ENCODE results near the gene OR2AT4. TPM values are rescaled to one million over a fixed set of nuclear protein-coding genes. Genes with fewer than 3 reads are reported as not detected.
"Not testable (repeated sequence)": the region's sequence is repeated elsewhere in the genome, so short reads cannot be mapped to it uniquely, and the experiment has no call there.

Gene OR2AT4
- total RNA-seq, 3 donors from 2014 or later = not detected

DNA sequence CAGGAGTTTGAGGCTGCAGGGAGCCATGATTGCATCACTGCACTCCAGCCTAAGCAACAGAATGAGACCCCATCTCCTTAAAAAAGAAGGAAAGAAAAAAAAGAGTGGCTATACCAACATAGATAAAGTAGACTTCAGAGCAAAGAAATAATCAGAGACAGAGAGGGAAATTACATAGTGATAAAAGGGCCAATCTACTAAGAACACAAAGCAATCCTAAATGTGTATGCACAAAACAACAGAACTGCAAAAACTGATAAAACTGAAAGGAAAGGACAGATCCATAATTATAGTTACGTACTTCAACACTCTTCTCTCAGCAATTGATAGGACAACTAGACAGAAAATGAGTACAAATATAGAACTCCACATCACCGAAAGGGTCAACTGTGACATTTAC, 17.8 kb upstream of the OR2AT4 start:
- no peaks in the 10 kb centered on the region for H3K27me3 ChIP-seq
- H3K36me3 ChIP-seq = no peaks in the 10 kb centered on the region
- DNase-seq (ENCODE audit: low spot score in 2 of 2) = no peak
- no peak overlapping the region for H3K4me3 ChIP-seq
- no peaks in the 10 kb centered on the region for H3K4me1 ChIP-seq
- no peak overlapping the region for H3K27ac ChIP-seq
- TF ChIP-seq POLR2AphosphoS5 (IDR thresholded peaks at IDR 0.05) (no peak), POLR2A (IDR thresholded peaks at IDR 0.05) (no peak), CTCF (IDR thresholded peaks at IDR 0.05) (no peak)
- H3K9me3 ChIP-seq = peaks cover 0 to 21% of the 10 kb centered on the region in 2 donors
- intact Hi-C loops (cut with DNase I; ENCODE audit: low total_unique reads) = no loop called here

DNA sequence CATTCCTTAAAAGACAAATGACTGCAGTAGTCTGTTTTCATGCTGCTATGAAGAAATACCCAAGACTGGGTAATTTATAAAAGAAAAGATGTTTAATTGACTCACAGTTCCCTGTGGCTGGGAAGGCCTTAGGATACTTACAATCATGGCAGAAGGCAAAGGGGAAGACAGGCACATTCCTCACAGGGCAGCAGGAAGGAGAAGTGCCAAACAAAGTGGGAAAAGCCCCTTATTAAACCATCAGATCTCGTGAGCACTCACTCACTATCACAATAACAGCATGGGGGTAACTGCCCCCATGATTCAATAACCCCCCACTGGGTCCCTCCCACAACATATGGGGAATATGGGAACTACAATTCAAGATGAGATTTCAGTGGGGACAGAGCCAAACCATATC, 16.4 kb upstream of the OR2AT4 start:
- DNase-seq (ENCODE audit: low spot score in 2 of 2) = no peak
- H3K27ac ChIP-seq = no peak overlapping the region
- no peaks in the 10 kb centered on the region for H3K4me1 ChIP-seq
- intact Hi-C loops (cut with DNase I; ENCODE audit: low total_unique reads) = no loop called here
- no peak overlapping the region for H3K4me3 ChIP-seq
- H3K9me3 ChIP-seq = peaks cover 0 to 10% of the 10 kb centered on the region in 2 donors
- no peaks in the 10 kb centered on the region for H3K27me3 ChIP-seq
- no peaks in the 10 kb centered on the region for H3K36me3 ChIP-seq
- no peak for TF ChIP-seq CTCF (IDR thresholded peaks at IDR 0.05)
- TF ChIP-seq POLR2A (IDR thresholded peaks at IDR 0.05) = no peak
- TF ChIP-seq POLR2AphosphoS5 (IDR thresholded peaks at IDR 0.05) = no peak

DNA sequence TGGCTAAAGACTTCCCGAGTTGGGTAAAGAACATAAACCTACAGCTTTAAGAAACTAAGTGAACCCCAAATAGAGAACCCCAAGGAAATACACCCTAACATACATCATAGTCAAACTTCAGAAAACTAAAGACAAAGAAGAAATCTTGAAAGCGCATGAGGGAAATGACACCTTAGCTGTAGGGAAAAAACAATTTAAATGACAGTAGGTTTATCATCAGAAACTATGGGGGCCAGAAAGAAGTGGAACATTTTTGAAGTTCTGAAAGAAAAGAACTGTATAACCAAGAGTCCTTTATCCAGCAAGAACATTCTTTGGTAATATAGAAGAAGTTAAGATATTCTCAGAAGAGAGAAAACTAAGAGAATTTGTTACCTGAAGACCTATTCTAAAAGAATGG, 15.5 kb upstream of the OR2AT4 start:
- H3K4me1 ChIP-seq = no peaks in the 10 kb centered on the region
- no peak overlapping the region for H3K4me3 ChIP-seq
- no peak overlapping the region for H3K27ac ChIP-seq
- intact Hi-C loops (cut with DNase I; ENCODE audit: low total_unique reads) = no loop called here
- TF ChIP-seq POLR2AphosphoS5 (IDR thresholded peaks at IDR 0.05) (no peak), CTCF (IDR thresholded peaks at IDR 0.05) (no peak), POLR2A (IDR thresholded peaks at IDR 0.05) (no peak)
- peaks cover 0 to 10% of the 10 kb centered on the region in 2 donors for H3K9me3 ChIP-seq
- H3K27me3 ChIP-seq = no peaks in the 10 kb centered on the region
- no peaks in the 10 kb centered on the region for H3K36me3 ChIP-seq
- no peak for DNase-seq (ENCODE audit: low spot score in 2 of 2)

DNA sequence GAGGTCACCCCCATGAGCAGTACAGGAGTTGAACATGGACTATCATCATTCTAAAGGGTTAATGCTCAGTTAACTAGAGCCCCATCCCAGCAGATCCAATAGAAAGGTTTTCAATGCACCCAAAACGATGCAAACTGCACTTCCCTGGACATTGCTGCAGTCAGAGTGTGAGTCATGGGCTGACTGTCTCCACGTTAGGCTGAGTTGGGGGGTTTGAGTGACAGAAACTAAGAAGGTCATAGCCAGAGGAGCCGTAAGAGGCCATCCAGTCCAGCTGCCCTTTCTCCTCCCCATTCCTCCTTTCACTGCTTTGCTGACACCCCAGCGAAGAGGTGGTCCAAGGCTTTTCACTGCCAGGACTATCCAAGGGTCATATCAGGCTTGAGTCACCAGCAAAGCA, 10.5 kb upstream of the OR2AT4 start:
- Histone ChIP-seq H3K4me1 (no peaks in the 10 kb centered on the region), H3K27ac (no peak overlapping the region), H3K9me3 (peaks cover 0 to under 1% of the 10 kb centered on the region in 2 donors), H3K36me3 (no peaks in the 10 kb centered on the region), H3K27me3 (no peaks in the 10 kb centered on the region), H3K4me3 (no peak overlapping the region)
- no peak for DNase-seq (ENCODE audit: low spot score in 2 of 2)
- intact Hi-C loops (cut with DNase I; ENCODE audit: low total_unique reads) = no loop called here
- no peak for TF ChIP-seq POLR2AphosphoS5 (IDR thresholded peaks at IDR 0.05)
- TF ChIP-seq POLR2A (IDR thresholded peaks at IDR 0.05) = no peak
- no peak for TF ChIP-seq CTCF (IDR thresholded peaks at IDR 0.05)

DNA sequence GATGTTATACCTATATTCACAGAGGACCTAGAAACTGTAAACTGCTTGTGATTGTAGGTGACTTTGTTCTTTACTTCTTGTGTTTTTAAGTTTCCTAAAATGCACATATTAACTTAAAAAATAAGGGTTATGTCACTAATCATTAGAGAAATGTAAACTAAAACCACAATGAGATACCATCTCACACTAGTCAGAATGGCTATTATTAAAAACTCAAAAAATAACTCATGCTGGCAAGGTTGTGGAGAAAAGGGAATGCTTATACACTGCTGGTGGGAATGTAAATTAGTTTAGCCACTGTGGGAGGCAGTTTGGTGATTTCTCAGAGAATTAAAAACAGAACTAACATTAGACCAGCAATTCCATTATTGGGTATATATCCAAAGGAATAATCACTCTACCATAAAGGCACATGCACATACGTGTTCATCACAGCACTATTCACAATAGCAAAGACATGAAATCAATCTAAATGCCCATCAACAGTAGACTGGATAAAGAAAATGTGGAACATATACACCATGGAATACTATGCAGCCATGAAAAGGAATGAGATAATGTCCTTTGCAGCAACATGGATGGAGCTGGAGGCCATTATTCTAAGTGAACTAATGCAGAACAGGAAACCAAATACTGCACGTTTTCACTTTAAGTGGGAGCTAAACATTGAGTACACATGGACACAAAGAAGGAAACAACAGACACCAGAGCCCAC, 9.4 kb upstream of the OR2AT4 start:
- H3K27me3 ChIP-seq; H3K4me1 ChIP-seq; intact Hi-C loops (cut with DNase I; ENCODE audit: low total_unique reads); H3K36me3 ChIP-seq; H3K27ac ChIP-seq; H3K4me3 ChIP-seq; DNase-seq (ENCODE audit: low spot score in 2 of 2); H3K9me3 ChIP-seq: not testable (repeated sequence)
